ENCODE results near the gene AIMP1. TPM values are rescaled to one million over a fixed set of nuclear protein-coding genes. Genes with fewer than 3 reads are reported as not detected.

The AIMP1 gene
- total RNA-seq = 18.9 and 26.3 TPM in 2 replicates

DNA sequence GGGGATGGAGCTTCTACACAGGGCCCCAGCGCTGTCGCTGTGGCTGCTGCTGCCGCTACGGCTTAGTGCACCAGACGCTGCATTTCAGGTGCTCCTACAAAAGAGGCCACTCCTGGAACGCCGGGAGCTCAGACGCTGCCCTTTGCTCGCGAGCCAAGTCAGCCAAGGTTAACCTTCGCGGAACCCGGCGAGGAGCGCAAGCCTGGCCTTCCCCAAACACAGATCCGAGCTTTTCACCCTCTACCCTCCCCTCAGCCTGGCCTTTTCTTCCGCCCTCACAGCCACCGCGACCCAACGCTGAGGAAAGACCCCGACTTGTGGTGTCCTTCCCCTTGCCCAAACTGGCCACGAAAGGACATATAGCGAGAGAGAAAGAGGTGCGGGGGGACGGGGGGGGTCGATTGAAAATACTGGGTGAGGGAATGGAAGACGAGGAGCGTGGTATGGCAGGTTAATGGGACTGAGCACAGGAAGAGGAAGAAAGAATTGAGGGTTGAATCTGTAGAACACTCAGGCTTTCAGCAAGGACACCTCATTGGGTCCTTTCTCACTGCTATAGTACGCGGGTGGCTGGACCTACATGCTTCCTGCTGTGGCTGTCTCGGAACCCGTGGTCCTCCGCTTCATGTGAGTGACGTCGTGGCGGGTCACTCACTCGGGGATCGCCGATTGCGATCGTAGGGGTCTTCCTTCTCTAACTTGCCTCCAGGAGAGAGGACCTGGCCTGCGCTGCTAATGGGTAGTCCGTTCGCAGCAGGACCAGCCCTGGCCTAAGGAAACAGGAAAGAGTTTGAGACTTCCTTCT is at the start of gene AIMP1, which contains the start of gene TBCK:
AIMP1 (plus strand) TSS at position 583 of the 805 bp plus-strand sequence. CDS start 8,460 bp downstream, outside the sequence.
TBCK (minus strand) TSS at position 242 of the 805 bp plus-strand sequence. CDS start 7,249 bp downstream, outside the sequence.

DNA sequence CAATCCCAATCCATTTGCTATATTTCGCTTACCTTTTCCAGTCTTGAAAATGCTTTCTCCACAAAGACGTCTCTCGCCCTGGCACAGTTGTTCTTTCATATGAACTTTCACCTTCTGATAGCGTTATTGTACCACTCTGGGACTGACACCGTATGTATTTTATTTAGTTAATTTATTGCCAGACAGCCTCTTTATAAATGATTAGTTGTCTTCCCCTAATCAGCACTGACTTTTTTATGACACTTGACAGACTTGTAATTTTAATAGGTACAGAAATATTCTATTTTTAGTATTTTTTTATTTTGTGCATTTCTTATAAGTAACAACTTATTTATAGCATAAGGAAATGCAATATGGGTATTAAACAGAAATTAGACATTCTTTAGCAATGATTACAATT is 52.3 kb downstream of the AIMP1 start, which contains the start of gene GIMD1:
GIMD1 (minus strand) TSS at position 101 of the 400 bp plus-strand sequence. CDS start 1,343 bp downstream, outside the sequence.

Other genes with a start within 250 kb of the AIMP1 start
- gene TBCK, start 341 bp upstream of the AIMP1 start, total RNA-seq = 31.6 and 34.0 TPM in 2 replicates
- not detected in 2 replicates for gene GIMD1, start 52.2 kb downstream of the AIMP1 start, total RNA-seq